ENCODE data around the gene ALPP.
"Not testable (repeated sequence)": the region's sequence is repeated elsewhere in the genome, so short reads cannot be mapped to it uniquely, and the experiment has no call there.

ALPP gene

DNA sequence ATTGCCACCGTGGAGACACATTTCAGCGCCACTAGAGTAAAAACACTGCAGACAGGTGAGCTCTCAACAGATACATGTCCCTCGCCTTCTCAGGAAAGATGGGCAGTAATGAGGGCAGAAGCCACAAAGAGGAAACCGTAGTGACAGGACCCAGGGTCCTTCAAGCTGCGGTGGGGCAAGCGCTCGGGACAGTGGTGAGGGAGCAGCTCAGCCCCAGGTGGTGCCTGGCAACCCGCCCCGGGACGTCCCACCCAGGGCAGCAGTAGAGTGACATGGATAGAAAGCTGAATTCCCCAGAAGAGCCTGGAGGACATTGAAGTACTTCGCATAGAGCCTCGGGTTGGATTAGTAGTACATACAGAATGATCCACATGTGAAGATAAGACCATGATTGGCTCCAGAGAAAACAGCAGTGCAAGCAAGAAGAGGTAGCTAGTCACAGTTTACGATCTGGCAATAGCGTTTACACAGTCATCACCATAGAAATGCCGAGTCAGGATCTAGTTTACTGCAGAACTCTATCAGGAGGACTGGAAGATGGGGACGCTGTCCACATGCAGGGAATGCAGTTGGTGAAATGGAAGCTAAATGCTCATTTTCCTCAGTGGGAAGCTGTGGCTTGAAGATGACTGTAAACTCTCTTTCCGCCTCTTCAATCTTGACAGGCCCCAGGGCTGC is 37.4 kb upstream of the ALPP start:
- no peak for DNase-seq

DNA sequence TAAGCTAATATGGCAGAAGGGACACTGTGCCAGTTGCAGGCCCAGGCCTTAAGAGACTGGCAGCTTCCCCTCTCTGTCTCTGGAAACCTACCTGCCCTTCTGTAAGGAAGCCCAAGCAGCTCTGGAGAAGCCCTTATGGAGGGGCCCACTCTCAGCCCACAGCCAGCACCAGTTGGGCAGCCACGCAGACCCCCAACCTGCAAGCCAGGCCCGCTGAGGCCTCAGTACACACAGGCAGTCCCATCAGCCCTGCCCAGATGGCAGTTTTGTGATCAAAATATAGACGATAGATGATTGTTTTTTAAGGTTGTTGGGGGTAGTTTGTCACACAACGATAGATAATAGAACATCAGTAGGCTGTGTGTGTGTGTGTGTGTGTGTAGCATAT is 36.8 kb upstream of the ALPP start:
- DNase-seq = no peak

DNA sequence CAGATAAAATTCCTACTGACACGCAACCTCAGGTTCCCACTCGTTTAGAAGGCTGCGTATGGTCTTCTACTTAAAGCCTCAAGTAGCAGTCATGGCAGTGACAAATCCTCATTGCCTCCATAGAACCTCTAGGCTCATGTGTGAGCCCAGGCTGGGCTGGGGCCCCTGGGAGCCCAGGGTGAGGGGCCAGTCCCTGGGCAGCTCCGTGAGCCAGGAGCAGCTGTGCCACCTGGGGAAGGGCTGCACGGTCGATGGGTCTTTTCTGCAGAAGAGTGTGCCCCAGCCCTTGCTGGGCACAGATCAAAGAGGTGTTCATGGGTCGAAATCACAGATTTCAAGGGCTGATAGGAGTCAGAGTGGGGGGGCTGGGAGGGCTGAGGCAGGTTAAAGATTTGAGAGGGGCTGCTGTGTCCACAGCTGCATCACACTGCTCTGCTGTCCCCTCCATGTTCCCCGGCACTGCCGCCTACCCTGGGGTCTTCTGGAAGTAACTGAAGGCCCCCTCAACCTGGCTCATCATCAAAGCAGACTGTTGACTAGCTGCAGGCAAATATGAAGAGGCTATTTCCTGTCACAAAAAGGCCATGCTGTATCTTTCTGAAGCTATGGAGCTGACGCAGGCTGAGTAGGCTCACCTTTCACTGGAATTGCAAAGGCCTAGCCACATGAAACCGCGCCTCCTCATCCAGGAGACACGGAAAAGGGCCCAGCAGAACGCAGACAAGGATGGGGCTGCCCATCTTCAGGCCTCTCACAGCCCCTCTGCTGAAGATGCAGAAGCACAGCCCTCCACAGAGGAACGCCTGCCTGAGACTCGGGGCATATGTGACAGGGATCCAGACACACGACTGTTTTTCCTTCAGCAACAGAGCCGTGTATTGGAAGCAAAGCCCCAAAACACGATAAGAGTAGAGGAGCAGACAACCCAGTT is 35.7 kb upstream of the ALPP start:
- DNase-seq = no peak

DNA sequence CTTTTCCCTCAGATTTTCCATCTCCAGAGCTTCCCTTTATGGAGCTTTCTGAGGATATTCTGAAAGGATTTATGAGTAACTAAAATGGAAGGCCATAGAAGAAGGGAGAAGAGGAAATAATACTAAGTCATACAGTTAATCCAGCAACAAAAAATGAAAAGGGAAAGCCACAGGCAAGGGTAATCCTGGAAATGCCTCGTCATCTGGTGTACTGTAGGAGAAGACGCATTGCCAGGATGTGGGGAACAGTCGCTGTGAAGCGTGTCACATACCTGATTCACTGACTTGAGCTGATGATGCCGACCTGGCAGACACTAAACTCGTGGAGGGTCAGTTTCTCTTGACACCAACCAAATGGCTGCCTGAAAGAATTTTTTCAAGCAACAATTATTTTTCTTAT is 34.7 kb upstream of the ALPP start:
- no peak for DNase-seq

DNA sequence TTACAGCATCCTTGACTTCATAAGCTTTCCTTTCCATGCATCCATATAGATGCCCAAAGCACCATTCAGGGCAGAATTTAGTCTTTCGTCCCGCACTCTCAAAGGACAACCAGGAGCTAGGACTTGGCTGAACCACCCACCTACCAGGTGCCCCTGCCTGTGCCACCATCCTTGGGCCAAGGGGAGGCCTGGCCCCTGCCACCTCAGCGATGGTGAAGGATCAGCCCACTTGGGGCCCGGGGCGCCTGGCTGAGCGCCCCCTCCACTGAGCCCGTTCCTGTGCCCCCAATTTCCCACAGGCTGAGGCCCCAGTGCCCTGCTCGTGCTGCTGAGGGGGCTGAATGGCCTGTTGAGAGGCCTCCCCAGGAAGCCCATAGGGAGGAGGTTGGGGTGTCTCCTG is 33.3 kb upstream of the ALPP start:
- no peak for DNase-seq

DNA sequence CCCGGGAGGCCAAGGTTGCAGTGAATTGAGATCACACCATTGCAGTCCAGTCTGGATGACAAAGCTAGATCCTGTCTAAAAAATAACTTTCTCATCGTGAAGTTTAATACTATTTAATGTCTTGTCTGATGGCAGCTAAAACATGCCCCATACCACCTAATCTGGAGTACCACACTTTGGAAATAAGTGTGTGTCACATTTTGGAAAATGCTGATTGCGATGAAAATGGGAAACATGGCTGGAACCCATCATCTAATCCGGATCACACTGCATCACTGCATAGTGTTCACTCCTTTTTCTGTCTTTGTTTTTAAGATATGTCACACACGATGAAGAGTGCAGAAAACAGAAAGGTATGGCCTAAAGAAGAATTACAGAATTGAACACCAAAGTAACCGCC is 31.2 kb upstream of the ALPP start:
- no peak for DNase-seq

DNA sequence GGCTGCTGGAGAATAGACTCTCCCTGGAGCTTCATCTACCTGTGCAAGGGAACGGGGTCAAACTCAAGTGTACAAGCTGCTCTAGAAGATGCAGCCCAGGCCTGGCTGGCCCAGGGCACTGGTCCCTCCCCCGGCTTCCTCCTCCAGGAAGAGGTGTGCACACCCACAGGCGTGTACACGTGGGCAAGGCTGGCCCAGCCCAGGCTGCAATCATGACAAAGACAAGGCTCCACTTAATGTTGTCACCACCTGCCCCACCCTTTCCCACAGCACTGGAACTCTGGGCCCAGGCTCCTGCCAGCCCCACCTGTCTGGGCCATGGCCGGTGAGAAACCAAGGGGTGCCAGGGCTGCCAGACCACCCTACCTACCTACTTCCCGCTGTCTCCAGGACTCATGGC is 29.6 kb upstream of the ALPP start:
- no peak for DNase-seq

DNA sequence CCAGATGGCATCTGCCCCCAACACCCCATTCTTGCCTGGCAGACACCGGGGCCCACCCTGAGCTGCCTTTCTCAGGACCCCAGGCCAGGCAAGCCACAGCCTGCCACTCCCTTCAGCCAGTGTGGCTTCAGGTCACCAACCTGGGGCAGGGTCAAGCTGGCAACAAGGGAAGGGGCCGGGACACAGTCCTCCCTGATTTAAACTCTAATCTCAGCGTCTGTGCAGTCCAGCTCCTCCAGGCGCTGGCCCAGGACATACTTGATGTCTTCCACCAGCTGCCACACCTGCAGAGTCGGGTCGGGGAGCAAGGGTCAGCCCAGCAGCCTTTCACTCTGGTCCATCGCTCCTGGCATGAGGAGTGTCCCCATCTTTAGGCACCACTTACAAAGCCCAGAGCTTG is 29.0 kb upstream of the ALPP start:
- DNase-seq = no peak

DNA sequence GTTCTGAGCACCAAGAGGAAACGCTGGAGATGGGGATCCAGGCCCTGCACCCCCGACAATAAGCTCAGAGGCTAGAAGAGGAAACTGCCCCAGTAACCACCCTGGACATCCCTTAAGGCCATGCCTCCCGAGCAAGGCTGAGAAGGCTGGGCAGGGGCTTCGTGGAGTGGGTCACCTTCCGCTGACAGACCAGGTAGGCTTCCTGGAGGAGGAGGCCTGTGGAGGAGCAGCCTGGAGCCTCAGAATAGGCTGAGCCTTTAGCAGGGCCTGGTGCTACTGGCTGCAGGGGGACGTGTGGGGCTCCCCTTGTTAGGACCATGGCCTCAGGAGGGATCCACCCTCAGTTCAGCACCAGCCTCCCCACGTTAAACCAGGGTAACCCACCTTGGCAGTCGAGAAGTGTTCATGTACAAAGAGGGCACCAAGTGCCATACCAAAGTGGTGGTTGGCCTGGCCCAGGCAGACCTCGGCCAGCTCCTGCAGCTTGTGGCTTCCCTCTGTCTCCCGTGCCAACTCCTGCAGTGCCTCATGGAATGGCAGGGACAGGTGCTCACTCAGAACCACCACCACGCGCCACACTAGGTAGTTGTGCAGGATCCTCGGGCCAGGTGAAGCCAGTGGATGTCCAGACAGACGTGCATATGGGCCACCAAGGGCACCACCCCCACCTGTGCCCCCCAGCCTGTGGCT is 28.5 kb upstream of the ALPP start:
- no peak for DNase-seq

DNA sequence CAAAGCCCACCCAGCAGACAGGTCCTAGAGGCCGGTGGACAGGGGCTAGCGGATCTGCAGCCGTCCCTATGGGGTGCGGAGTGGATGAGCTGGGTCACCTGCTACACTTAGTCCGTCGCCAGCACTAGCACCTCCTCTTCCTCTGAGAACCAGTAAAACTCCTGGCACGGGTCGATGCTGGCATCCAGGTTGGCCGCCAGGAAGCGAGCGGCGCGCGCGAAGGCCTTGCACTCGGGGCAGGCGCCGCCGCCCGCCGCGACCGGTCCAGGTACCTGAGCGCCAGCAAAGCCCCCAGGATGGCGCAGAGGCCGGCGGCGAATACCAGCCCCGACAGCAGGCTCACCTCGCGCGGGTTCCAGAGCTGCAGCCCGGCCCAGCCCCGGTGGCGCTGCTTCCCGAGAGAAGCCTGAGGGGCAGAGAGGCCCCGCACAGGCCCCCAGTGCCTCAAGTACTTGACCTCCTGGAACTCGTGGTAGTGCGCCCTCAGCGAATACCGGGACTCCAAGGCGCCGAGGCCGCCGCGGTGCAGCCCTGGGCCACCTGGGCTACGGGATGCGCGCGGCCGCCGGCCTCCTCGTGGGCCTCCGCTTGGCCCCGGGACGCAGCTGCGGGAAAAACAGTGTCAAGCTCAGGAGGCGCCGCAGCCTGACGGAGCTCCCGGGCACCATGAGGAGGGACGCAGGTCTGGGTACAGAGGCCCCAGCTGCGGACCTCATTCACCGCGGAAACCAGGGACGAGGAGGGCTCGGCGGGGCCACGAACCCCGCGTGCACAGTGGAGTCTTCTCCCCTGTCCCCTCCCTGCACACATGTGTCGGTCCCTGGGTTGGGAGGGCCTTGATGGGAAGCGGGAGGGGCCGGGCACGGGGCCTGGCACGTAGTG is 27.5 kb upstream of the ALPP start:
- no peak for DNase-seq

DNA sequence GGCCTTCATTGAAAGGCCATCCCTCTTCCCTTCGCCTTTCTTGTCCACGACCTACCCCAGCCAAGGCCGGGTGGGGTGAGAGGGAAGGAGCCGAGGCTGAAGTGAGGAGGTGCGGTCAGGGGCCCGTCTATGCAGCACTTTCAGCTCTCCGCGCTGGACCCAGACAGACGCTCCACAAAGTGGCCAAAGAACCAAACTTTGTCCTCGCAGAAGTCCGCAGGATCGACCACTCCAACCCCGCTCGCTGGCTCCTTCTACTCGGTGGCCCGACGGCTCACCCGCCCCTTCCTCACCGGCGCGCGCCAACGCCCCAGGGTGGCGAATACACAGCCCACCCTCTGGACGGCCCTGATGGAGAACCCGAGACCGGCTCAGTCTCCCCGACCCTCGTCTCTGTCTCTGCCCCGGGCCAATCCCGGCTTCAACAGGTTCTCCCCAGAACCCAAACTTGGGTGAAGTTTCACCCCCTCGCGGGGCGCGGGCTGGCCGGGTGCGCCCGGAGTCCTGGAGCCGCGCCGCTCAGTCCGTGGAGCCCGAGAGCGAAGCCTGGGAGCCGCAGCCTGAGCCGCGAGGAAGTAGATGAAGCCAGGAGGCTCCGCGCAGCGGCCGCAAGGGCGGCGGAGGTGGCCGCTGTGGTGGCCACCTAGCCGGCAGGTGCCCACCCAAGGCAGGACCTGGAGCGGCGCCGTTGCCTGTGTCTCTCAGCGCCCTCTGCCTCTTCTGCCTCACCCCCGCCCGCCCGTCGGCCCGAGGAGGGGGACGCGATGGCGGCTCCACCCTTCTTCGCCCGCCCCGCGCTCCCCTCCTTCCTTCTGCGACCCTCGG is 26.7 kb upstream of the ALPP start:
- DNase-seq = no peak

DNA sequence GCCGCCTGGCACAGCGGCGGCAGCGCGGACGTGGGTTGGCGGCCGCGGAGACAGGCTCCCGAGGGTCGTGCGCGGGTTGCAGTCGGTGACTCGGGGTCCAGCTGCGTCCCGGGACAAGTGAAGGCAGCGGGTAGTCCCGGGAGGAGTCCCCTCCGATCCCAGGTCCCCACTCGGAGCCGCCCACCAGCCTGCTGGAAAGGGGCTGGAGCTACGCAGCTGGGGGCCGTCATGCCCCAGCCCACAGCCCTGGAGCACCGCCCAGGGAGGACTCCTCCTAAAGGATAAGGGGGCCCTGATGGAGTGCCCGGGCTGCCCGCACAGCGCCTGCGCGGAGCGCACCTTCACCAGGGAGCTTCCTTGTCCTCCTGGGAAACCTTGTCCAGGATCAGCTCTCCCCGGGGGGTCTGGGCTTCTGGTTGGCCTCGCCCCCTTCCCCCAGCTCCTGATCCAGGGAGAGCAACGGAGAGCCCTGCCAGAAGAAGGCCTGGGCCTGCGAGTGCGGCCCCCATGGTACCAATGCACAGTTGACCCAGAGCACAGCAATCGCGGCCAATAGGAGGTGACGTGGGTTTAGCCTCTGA is 25.9 kb upstream of the ALPP start:
- DNase-seq = no peak

DNA sequence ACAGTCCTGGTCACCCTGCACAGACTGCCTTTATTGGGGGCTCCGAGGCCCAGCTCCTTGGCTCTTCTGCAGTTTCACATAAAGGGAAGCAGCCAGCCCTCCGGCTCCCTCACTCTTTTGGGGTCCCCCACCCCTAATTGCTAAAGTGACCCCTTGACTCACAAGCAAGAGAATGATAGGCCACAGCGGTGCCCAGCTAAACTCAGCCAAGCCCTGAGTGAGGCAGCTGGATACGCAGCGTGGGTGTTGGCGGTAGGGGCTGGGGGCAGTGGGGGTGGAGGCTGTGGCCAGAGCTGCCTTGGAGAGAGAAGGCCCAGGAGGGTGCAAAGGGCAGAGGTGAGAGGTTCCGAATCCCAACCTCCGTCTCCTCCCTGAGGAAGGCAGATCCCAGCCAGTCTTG is 25.5 kb upstream of the ALPP start:
- DNase-seq = no peak

DNA sequence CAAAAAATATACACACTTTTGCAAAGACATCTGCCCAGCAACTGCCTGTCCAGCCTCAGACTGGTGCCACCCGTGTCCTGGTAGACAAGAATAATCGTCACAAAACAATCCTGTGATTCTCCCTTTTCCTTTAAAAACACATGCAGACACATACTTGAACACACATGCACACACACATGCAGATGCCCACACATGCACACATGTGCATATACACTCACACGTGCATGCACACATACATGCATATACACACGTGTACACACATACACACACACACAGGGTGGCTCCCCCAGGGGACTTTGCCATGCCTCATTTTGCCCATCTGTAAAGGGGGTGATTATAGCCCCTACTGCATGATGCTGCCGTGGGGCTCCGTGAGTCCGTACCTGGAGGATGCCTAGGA is 24.9 kb upstream of the ALPP start:
- DNase-seq = no peak

DNA sequence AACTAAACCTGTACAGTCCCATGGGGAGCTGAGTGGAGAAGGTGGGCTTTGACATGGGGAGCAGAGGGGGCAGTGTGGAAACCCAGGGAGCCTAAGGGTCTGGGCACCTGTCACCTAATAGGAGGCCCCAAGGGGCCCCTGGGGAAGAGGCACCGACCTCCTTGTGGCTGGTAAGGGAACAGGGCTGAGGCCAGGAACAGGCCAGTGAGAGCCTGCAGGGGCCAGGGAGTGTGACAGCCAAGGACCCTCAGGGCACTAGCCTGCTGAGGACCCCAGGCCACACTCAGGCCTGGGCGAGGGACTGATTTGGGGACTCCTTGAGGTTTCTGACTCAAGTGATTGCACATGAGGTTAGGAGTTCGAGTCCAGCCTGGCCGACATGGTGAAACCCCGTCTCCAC is 24.5 kb upstream of the ALPP start:
- DNase-seq = no peak

DNA sequence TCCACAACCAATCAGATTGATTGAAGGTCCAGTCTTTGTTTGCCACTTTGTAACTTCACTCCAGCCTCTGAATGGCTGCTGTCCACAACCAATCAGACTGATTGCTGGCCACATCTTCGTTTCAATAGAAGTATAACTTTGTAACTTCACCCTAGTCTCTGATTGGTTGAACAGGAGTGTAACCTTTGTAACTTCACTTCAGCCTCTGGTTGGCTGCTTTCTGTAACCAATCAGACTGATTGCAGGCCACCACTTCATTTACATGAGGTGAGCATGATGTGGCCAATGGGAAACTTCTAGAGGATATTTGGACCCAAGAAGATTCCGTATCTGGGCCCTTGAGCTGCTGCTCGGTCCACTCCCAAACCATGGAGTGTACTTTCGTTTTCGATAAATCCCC is 16.9 kb upstream of the ALPP start:
- DNase-seq = no peak

DNA sequence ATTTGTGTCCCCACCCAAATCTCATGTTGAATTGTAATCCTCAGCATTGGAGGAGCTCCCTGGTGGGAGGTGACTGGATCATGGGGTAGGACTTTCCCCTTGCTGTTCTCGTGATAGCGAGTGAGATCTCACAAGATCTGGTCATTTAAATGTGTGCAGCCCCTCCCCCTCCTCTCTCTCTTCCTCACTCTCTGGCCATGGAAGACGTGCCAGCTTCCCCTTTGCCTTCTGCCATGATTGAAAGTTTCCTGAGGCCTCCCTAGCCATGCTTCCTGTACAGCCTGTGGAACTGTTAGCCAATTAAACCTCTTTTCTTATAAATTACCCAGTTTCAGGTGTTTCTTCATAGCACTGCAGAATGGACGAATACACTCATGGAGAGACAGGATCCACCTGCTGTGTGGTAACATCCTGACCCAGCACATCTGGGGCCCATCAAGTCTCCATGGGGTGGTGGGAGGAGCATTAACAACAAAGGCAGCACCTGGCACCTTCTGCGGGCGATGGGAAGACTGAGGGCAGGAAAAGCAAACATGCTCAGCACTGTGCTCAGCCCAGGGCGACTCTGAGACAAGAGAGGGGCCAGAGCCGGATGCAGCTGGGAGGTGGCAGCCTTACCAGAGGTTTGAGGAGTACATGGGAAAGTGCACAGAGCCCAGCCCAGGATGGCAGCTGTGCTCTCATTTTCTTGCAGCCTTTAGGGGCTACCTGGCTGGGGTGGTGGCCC is 16.2 kb upstream of the ALPP start:
- DNase-seq = no peak

DNA sequence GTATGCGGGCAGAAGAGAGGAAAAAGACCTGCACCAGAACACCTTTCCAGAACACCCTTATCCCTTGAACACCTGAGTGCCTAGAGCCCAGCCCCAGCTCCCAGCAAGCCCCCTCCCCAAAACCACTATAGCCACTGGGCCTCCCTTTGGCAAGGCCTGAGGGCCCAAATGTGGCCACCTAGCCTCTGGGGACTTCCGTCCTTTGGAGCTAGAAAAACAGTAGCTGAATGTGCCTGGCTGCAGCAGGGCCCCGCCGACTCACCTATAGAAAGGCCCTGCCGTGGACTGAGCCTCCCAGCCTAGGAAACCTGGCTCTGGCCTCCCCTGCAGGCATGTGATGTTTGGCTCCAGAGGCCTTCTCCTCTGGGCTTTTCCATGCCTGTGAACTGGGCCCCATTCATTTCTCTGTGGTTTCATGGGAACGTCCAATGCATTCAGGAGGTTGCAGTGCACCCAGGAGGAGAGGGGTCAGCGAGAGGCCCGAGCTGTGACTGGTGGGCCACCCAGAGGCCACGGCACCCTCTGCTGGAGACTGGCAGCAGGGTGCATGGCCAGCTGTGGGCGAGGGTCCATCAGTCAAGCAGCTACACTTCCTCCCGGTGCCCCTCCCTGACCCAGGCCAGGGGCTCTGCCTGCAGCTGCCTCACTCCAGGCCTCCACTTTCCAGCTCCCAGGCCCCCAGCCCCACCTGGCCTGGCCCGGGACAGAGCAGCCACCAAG is 15.3 kb upstream of the ALPP start:
- not testable (repeated sequence) for DNase-seq

DNA sequence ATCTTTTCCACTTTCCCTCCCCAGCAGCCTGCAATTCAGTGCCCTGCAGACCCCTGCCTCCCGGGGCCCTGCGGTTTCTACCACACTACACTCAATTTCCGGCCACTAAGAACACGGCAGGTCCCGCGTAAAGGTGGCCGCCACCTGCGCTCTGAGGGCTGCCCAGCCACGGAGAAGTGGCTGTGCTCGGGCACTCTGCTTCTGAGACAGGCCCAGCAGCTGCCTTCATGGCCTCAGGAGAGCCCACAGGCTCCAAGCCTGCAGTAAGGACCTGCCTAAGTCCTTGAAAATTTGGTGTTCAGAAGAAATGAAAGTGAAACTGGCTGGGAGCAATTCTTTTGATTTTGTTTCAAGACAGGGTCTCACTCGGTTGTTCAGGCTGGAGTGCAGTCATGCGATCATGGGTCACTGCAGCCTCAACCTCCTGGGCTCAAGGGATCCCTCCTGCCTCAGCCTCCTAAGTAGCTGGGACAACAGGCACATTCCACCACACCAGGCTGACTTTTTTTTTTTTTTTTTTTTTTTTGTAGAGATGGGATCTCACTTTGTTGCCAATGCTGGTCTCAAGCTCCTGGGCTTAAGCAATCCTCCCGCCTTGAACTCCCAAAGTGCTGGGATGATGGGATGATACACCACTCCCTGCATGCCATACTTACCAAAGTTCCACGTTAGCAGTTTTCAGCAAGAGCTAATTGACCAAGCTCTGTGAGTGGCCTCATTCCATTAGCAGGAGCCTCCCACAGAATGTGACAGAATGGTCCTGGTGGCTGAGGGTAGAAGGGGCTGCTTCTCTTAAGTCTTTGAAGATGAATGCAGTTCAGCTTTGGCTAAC is 14.6 kb upstream of the ALPP start:
- no peak for DNase-seq
